Measurements from ENCODE around the gene BRCA2.

- no peak for TF ChIP-seq CTCF (IDR thresholded peaks at IDR 0.05)
- no peak for TF ChIP-seq POLR2A (IDR thresholded peaks at IDR 0.05)
Measured at GRCh38 chr13:32265726-32266125, 49.6 kb upstream of the BRCA2 start.
